ENCODE data around the gene ALK.

DNA sequence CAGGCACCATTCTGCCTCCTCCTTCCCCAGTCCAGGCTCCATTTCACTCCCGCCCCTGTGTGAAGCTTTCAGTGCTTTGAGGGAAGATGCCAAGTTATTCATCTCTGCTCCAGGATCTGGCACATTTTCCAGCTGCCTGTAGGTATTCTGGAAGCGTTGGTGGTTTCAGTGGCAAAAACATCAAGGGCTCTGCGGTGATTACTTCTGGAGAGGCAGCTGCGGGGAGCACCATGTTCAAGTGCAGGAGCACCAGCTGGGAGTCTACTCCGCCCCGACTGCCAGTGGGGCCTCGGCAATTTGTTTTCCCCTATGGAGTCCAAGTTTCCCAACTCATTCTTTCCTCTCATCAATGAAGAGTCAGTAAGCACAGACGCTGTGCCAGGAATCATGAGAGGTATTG lies 594.5 kb downstream of the ALK start:
- TF ChIP-seq, protein P1, sequence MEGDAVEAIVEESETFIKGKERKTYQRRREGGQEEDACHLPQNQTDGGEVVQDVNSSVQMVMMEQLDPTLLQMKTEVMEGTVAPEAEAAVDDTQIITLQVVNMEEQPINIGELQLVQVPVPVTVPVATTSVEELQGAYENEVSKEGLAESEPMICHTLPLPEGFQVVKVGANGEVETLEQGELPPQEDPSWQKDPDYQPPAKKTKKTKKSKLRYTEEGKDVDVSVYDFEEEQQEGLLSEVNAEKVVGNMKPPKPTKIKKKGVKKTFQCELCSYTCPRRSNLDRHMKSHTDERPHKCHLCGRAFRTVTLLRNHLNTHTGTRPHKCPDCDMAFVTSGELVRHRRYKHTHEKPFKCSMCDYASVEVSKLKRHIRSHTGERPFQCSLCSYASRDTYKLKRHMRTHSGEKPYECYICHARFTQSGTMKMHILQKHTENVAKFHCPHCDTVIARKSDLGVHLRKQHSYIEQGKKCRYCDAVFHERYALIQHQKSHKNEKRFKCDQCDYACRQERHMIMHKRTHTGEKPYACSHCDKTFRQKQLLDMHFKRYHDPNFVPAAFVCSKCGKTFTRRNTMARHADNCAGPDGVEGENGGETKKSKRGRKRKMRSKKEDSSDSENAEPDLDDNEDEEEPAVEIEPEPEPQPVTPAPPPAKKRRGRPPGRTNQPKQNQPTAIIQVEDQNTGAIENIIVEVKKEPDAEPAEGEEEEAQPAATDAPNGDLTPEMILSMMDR (IDR thresholded peaks at IDR 0.05): no peak
- TF ChIP-seq POLR2A (IDR thresholded peaks at IDR 0.05): no peak
